HG02885 (cell line): ENCODE measurements around the gene ZBED1.
"Not testable (repeated sequence)": the region's sequence is repeated elsewhere in the genome, so short reads cannot be mapped to it uniquely, and the experiment has no call there.

Experiments used
- ATAC-seq: cut with Tn5 transposase; IDR thresholded peaks from one replicate; pipeline ENCODE4 v1.9.1; 2021; ENCODE audit warnings: mild to moderate bottlenecking; ENCODE audit not compliant: unreplicated experiment, poor library complexity

The ZBED1 gene

GRCh38 chrX:2460821-2461710, 39.7 kb downstream of the ZBED1 start:
- ATAC-seq = not testable (repeated sequence)

GRCh38 chrX:2460048-2460447, 40.7 kb downstream of the ZBED1 start:
- not testable (repeated sequence) for ATAC-seq

GRCh38 chrX:2458309-2458708, 42.5 kb downstream of the ZBED1 start:
- no peak for ATAC-seq

- no peak for ATAC-seq
These were observed 43.3 kb downstream of the ZBED1 start for GRCh38 chrX:2457289-2458133.

- not testable (repeated sequence) for ATAC-seq
These were observed 44.7 kb downstream of the ZBED1 start for GRCh38 chrX:2456091-2456490.

- not testable (repeated sequence) for ATAC-seq
These were observed 46.2 kb downstream of the ZBED1 start for GRCh38 chrX:2454620-2455019.

- ATAC-seq = no peak
These were observed 48.0 kb downstream of the ZBED1 start for GRCh38 chrX:2452799-2453198.

- no peak for ATAC-seq
These were observed 48.4 kb downstream of the ZBED1 start for GRCh38 chrX:2452317-2452784.

- no peak for ATAC-seq
These were observed 49.1 kb downstream of the ZBED1 start for GRCh38 chrX:2451501-2452316.

- no peak for ATAC-seq
These were observed 50.1 kb downstream of the ZBED1 start for GRCh38 chrX:2450681-2451080.

- ATAC-seq = no peak
These were observed 51.5 kb downstream of the ZBED1 start for GRCh38 chrX:2449135-2449886.

GRCh38 chrX:2447484-2447883, 53.3 kb downstream of the ZBED1 start:
- ATAC-seq = no peak

GRCh38 chrX:2446815-2447214, 54.0 kb downstream of the ZBED1 start:
- no peak for ATAC-seq

- ATAC-seq = no peak
These were observed 54.8 kb downstream of the ZBED1 start for GRCh38 chrX:2445662-2446623.

- no peak for ATAC-seq
These were observed 58.1 kb downstream of the ZBED1 start for GRCh38 chrX:2442694-2443093.

- ATAC-seq = no peak
These were observed 59.3 kb downstream of the ZBED1 start for GRCh38 chrX:2441466-2441865.

GRCh38 chrX:2439613-2440012, 61.2 kb downstream of the ZBED1 start:
- no peak for ATAC-seq
